ENCODE data around the gene ADD1. TPM values are rescaled to one million over a fixed set of nuclear protein-coding genes. Genes with fewer than 3 reads are reported as not detected.

Gene ADD1
- total RNA-seq, 4 donors from 2014 or later, result 122 to 299 (median 196) TPM

GRCh38 chr4:2977211-2978088 is 133.8 kb downstream of the ADD1 start:
- DNase-seq (ENCODE audit: low spot score in 2 of 2), result no peak
- no peak overlapping the region for H3K27ac ChIP-seq
- no peaks in the 10 kb centered on the region for H3K27me3 ChIP-seq
- 86% methylated on average over 14 of the region's 14 CpGs for WGBS
- no peak overlapping the region for H3K4me3 ChIP-seq
- no peak for TF ChIP-seq POLR2AphosphoS5 (IDR thresholded peaks at IDR 0.05)
- TF ChIP-seq CTCF (IDR thresholded peaks at IDR 0.05), result no peak
- TF ChIP-seq EP300 (IDR thresholded peaks at IDR 0.05), result no peak
- TF ChIP-seq POLR2A (IDR thresholded peaks at IDR 0.05), result no peak
- H3K9me3 ChIP-seq, result no peaks in the 10 kb centered on the region
- H3K4me1 ChIP-seq, result no peaks in the 10 kb centered on the region
- no peaks in the 10 kb centered on the region for H3K36me3 ChIP-seq

Other genes starting within 250 kb of the ADD1 start
- 10 to 100 TPM; 21.8 to 36.0 (median 30.8) TPM for gene TNIP2, start 87.5 kb upstream of the ADD1 start, total RNA-seq
- gene SH3BP2, start 50.8 kb upstream of the ADD1 start, total RNA-seq, result 100 to 1,000 TPM; 116 to 709 (median 162) TPM
- 10 to 100 TPM; 23.4 to 30.8 (median 27.1) TPM for gene NOP14, start 119.6 kb downstream of the ADD1 start, total RNA-seq
- gene GRK4, start 119.7 kb downstream of the ADD1 start, total RNA-seq, result 1 to 10 TPM; 3.3 to 8.0 (median 4.6) TPM
- gene HTT-AS, start 230.7 kb downstream of the ADD1 start, total RNA-seq, result not detected
- 100 to 1,000 TPM in 1 of 4 donors, 10 to 100 TPM in 3; 50.1 to 192 (median 81.0) TPM for gene HTT, start 230.8 kb downstream of the ADD1 start, total RNA-seq

Data from suprapubic skin (tissue), 4 donors.